Body of pancreas (tissue), 4 donors: ENCODE measurements around the gene BTBD8. TPM values are rescaled to one million over a fixed set of nuclear protein-coding genes. Genes with fewer than 3 reads are reported as not detected.

Experiments
- ATAC-seq: fragments of 150-250 bp; one replicate; pipeline ENCODE4 v1.9.1; 2016
- DNase-seq, 4 donors: peaks; one replicate each; pipeline ENCODE4 v3.0.0-alpha.2; 2019
- H3K27ac ChIP-seq, 4 donors: fragments of 200-600 bp; sonication (generic); 1 replicate in 3 of 4; 2 replicates in 1 of 4; pipeline versions ENCODE4 v1.5.1 to v1.6.1; 2016 to 2019; ENCODE audit warnings: mild to moderate bottlenecking in 1 of 4, mixed read lengths in 1 of 4, moderate library complexity in 1 of 4
- H3K27me3 ChIP-seq, 2 donors: fragments of 200-600 bp; sonication (generic); one replicate each; pipeline ENCODE4 v1.6.0; 2016; ENCODE audit warnings: mild to moderate bottlenecking in 1 of 2
- H3K36me3 ChIP-seq, 2 donors: fragments of 200-600 bp; sonication (generic); replicated peaks in 1 of 2; 2 replicates each; pipeline ENCODE4 v1.5.1; 2016; ENCODE audit warnings: low read depth in 2 of 2; ENCODE audit not compliant: insufficient read depth in 1 of 2
- H3K4me1 ChIP-seq: fragments of 200-600 bp; sonication (generic); one replicate; pipeline ENCODE4 v1.6.0; 2016
- H3K4me3 ChIP-seq, 2 donors: fragments of 200-600 bp; sonication (generic); 1 replicate in 1 of 2; 2 replicates in 1 of 2; pipeline ENCODE4 v1.5.1; 2016 to 2019
- H3K9me3 ChIP-seq, 3 donors: fragments of 200-600 bp; sonication (generic); 1 replicate in 2 of 3; 2 replicates in 1 of 3; pipeline ENCODE4 v1.5.1; 2016
- CTCF ChIP-seq, 7 experiments: fragments of 450-650 bp in 4 of 7; fragments of 200-600 bp in 3 of 7; sonication (generic) in 3 of 7; IDR thresholded peaks; one replicate each; pipeline ENCODE4 v1.5.1; 2016 to 2019; ENCODE audit warnings: antibody characterized with exemption in 7 of 7
- POLR2A ChIP-seq, 3 donors: fragments of 450-650 bp; IDR thresholded peaks; one replicate each; pipeline ENCODE4 v1.6.1; 2016; ENCODE audit warnings: antibody characterized with exemption in 3 of 3, mild to moderate bottlenecking in 2 of 3
- WGBS, 2 donors: methylation state at CpG; one replicate each; pipeline ENCODE4 v1.1.5; 2017; 5-methylcytosine and 5-hydroxymethylcytosine counted together
- intact Hi-C: fragments of 100-400 bp; cut with DNase I; formaldehyde crosslinking; loops from one replicate; pipeline ENCODE4 v1.15.1; 2023
- total RNA-seq, 2 donors: library from RNA; depleted of rRNA; stranded (reverse); fragments of >200 nt; gene quantifications; one replicate each; pipeline ENCODE4 v1.1.0, GENCODE V29; 2016

Gene BTBD8
- total RNA-seq, 2 donors from 2014 or later = 4.7 to 6.6 TPM

GRCh38 chr1:92218559-92218958 lies 138.4 kb downstream of the BTBD8 start:
- no peak for ATAC-seq
- Histone ChIP-seq H3K4me1 (no peaks in the 10 kb centered on the region), H3K27me3 (no peaks in the 10 kb centered on the region), H3K36me3 (no peaks in the 10 kb centered on the region), H3K27ac (no peak overlapping the region), H3K9me3 (no peaks in the 10 kb centered on the region), H3K4me3 (no peak overlapping the region)
- intact Hi-C loops = no loop called here
- no peak for DNase-seq
- WGBS, 2 donors = 73% methylated on average over 14 of the region's 14 CpGs
- TF ChIP-seq CTCF (IDR thresholded peaks at IDR 0.05) = no peak
- no peak for TF ChIP-seq POLR2A (IDR thresholded peaks at IDR 0.05)

GRCh38 chr1:92219028-92219427 lies 138.9 kb downstream of the BTBD8 start:
- intact Hi-C loops = no loop called here
- Histone ChIP-seq H3K36me3 (no peaks in the 10 kb centered on the region), H3K9me3 (no peaks in the 10 kb centered on the region), H3K27ac (no peak overlapping the region), H3K4me1 (no peaks in the 10 kb centered on the region), H3K4me3 (no peak overlapping the region), H3K27me3 (no peaks in the 10 kb centered on the region)
- DNase-seq (no peak), ATAC-seq (no peak)
- TF ChIP-seq POLR2A (IDR thresholded peaks at IDR 0.05) = no peak
- TF ChIP-seq CTCF (IDR thresholded peaks at IDR 0.05) = no peak

GRCh38 chr1:92228401-92228800 lies 148.3 kb downstream of the BTBD8 start:
- no peak for ATAC-seq
- intact Hi-C loops = no loop called here
- no peak overlapping the region for H3K27ac ChIP-seq
- no peaks in the 10 kb centered on the region for H3K9me3 ChIP-seq
- TF ChIP-seq POLR2A (IDR thresholded peaks at IDR 0.05) (no peak), CTCF (IDR thresholded peaks at IDR 0.05) (no peak)
- WGBS, 2 donors = 60 to 64% methylated on average over 3 of the region's 3 CpGs
- no peaks in the 10 kb centered on the region for H3K36me3 ChIP-seq
- no peak for DNase-seq
- no peak overlapping the region for H3K4me3 ChIP-seq
- no peaks in the 10 kb centered on the region for H3K27me3 ChIP-seq
- H3K4me1 ChIP-seq = no peaks in the 10 kb centered on the region

- Histone ChIP-seq H3K4me3 (no peak overlapping the region), H3K36me3 (no peaks in the 10 kb centered on the region), H3K4me1 (no peaks in the 10 kb centered on the region), H3K27ac (no peak overlapping the region), H3K27me3 (no peaks in the 10 kb centered on the region), H3K9me3 (no peaks in the 10 kb centered on the region)
- WGBS, 2 donors = 76 to 85% methylated on average over 1 of the region's 1 CpG
- TF ChIP-seq POLR2A (IDR thresholded peaks at IDR 0.05) (no peak), CTCF (IDR thresholded peaks at IDR 0.05) (no peak)
- DNase-seq (no peak), ATAC-seq (no peak)
- intact Hi-C loops = no loop called here
These were observed 150.6 kb downstream of the BTBD8 start for GRCh38 chr1:92230736-92231135.

Other genes with a start within 250 kb of the BTBD8 start
- 10 to 100 TPM; 52.4 to 63.6 TPM for gene TGFBR3, start 194.2 kb upstream of the BTBD8 start, total RNA-seq
- not detected for gene BRDT, start 130.9 kb upstream of the BTBD8 start, total RNA-seq
- not detected for gene EPHX4, start 50.4 kb upstream of the BTBD8 start, total RNA-seq
- not detected for gene SETSIP, start 4.9 kb upstream of the BTBD8 start, total RNA-seq
- not detected for gene C1orf146, start 137.6 kb downstream of the BTBD8 start, total RNA-seq
- gene GLMN, start 218.6 kb downstream of the BTBD8 start, total RNA-seq = 1 to 10 TPM; 3.6 to 4.7 TPM
- 1 to 10 TPM; 3.9 to 4.9 TPM for gene RPAP2, start 218.7 kb downstream of the BTBD8 start, total RNA-seq